ENCODE results near the gene GTF2A1L. TPM values are rescaled to one million over a fixed set of nuclear protein-coding genes. Genes with fewer than 3 reads are reported as not detected.

Gene GTF2A1L
- total RNA-seq, 1 donor from 2014 or later, result not detected

DNA sequence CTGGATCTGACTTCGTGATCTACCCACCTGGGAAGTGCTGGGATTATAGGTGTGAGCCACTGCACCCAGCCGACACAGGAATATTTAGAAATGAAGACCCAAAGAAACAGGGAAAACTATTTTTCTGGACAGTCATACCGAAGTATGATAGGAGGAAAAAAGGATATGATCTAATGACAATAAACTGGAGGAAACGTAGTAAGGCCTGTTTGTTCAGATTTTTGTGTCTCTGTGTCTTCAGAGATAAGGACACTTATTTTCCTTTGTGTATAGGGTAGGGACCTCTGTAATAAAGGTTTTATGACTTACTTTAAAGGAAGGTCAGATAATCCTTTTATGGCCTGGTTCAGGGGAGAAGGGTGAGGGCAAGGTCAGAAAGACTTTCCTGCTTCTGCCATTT lies 55.9 kb downstream of the GTF2A1L start:
- no peak overlapping the region for H3K4me3 Mint-ChIP-seq
- no peaks in the 10 kb centered on the region for H3K36me3 Mint-ChIP-seq
- H3K27ac Mint-ChIP-seq, result peak overlapping the region; percentile 63
- TF ChIP-seq, protein P1, sequence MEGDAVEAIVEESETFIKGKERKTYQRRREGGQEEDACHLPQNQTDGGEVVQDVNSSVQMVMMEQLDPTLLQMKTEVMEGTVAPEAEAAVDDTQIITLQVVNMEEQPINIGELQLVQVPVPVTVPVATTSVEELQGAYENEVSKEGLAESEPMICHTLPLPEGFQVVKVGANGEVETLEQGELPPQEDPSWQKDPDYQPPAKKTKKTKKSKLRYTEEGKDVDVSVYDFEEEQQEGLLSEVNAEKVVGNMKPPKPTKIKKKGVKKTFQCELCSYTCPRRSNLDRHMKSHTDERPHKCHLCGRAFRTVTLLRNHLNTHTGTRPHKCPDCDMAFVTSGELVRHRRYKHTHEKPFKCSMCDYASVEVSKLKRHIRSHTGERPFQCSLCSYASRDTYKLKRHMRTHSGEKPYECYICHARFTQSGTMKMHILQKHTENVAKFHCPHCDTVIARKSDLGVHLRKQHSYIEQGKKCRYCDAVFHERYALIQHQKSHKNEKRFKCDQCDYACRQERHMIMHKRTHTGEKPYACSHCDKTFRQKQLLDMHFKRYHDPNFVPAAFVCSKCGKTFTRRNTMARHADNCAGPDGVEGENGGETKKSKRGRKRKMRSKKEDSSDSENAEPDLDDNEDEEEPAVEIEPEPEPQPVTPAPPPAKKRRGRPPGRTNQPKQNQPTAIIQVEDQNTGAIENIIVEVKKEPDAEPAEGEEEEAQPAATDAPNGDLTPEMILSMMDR (conservative IDR thresholded peaks at IDR 0.05), result no peak
- H3K4me1 Mint-ChIP-seq (ENCODE audit: unreplicated experiment), result no peaks in the 10 kb centered on the region
- H3K27me3 Mint-ChIP-seq, result no peaks in the 10 kb centered on the region
- no peak for DNase-seq (ENCODE audit: extremely low spot score, unreplicated experiment)
- no peaks in the 10 kb centered on the region for H3K9me3 Mint-ChIP-seq

DNA sequence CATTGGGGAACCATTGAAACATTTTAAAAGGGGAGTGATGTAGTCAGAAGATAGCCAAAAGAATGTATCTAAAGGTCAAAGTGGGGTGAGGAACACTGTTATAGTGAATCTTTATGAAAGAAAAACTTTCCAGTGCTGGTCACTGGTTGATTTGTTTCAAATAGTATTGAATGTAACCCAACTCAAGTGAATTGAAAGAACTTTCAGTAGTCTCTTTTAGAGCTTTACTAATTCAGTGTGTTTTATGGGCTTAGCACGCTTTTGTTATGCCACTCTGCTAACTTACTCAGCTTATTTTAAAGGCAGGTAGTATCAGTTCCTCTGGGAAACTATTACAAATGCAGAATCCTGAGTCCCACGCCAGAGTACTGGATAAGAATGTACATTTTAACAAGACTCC lies 57.3 kb downstream of the GTF2A1L start:
- TF ChIP-seq, protein P1 (conservative IDR thresholded peaks at IDR 0.05), result no peak
- DNase-seq (ENCODE audit: extremely low spot score, unreplicated experiment), result no peak
- Mint-ChIP-seq H3K27me3 (no peaks in the 10 kb centered on the region), H3K27ac (no peak overlapping the region), H3K36me3 (no peaks in the 10 kb centered on the region), H3K4me3 (no peak overlapping the region), H3K9me3 (no peaks in the 10 kb centered on the region), H3K4me1 (ENCODE audit: unreplicated experiment) (no peaks in the 10 kb centered on the region)

DNA sequence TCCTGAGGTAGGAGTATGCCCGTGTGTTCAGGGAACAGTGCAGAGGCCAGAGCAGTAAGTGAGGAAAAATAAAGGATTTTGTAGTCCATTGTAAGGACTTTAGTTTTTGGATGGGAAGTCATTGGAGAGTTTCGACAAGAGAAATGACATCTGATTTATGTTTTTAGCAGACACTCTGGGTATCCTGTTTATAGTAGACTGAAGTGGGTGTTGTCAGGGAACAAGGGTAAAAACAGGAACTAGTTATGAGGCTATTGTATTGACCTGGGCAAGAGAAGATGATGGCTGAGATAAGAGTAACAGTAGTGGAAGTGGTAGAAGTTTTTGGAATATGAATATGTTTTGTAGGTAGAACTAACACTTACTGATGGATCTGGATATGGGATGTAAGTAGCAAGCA lies 59.8 kb downstream of the GTF2A1L start:
- Mint-ChIP-seq H3K36me3 (no peaks in the 10 kb centered on the region), H3K4me1 (ENCODE audit: unreplicated experiment) (no peaks in the 10 kb centered on the region), H3K27ac (no peak overlapping the region), H3K4me3 (no peak overlapping the region), H3K27me3 (no peaks in the 10 kb centered on the region), H3K9me3 (no peaks in the 10 kb centered on the region)
- TF ChIP-seq, protein P1 (conservative IDR thresholded peaks at IDR 0.05), result no peak
- no peak for DNase-seq (ENCODE audit: extremely low spot score, unreplicated experiment)

DNA sequence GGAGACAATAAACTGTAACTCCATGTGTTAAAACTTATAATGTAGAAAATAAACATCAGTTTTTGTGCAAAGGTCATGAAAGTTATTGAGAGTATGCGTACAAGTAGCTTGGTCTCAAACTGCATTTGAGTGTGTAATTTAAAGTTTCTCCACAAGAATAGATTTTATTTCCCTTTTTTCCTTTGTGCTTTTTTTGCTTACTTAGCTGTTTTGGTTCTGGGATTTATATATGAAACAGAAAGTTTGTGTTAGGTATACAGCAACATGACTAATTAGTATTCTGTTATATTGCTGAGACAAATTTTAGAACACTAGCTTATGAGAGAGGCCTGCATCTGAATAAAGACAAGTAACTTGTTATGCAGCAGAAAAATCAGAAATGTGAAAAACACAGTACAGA lies 67.5 kb downstream of the GTF2A1L start:
- DNase-seq (ENCODE audit: extremely low spot score, unreplicated experiment), result no peak
- no peaks in the 10 kb centered on the region for H3K36me3 Mint-ChIP-seq

DNA sequence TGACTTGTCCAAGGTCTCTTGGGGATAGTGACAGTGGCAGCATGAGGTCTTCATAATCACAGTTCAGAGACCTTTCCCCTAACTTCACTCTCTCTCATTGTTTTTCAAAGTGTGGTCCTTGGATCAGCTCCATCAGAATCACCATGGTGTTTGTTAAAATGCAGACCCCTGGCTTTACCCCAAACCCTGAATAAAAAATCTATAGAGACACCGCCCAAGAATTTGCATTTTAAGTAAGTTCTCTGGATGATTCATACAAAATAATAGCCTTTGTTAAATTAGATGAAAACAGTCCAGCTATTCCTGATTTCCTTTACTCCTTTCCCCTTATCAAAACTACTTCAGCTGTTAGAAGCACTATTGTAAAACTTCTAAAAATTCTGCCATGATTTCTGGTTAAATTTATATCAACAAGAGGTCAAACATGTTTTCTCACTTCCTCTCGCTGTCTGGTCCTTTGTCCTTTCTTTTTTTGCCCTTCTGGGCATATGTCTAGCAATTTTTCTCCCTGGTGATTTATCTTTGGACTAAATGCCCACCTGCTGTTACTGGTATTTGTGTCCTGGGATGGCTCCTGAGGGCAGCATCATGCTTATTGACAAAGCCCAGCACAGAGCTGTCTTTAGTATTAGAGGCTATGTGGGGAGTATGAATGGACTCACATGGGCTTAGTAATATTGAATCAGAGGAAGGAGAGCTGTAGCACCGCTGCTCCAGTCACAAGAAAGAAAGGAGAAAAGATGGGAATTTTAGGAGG lies 74.5 kb downstream of the GTF2A1L start:
- Mint-ChIP-seq H3K36me3 (no peaks in the 10 kb centered on the region), H3K9me3 (no peaks in the 10 kb centered on the region), H3K4me1 (ENCODE audit: unreplicated experiment) (peaks cover 15% of the 10 kb centered on the region), H3K27ac (peak overlapping the region; percentile 2), H3K27me3 (no peaks in the 10 kb centered on the region), H3K4me3 (no peak overlapping the region)
- TF ChIP-seq, protein P1 (conservative IDR thresholded peaks at IDR 0.05), result no peak
- DNase-seq (ENCODE audit: extremely low spot score, unreplicated experiment), result no peak

More for the DNA sequence above, 67.5 kb downstream of the GTF2A1L start:
- Mint-ChIP-seq H3K9me3 (no peaks in the 10 kb centered on the region), H3K4me1 (ENCODE audit: unreplicated experiment) (no peaks in the 10 kb centered on the region), H3K27me3 (no peaks in the 10 kb centered on the region), H3K27ac (no peak overlapping the region), H3K4me3 (no peak overlapping the region)
- TF ChIP-seq, protein P1 (conservative IDR thresholded peaks at IDR 0.05), result no peak
